WERI-Rb-1 (cell line): Measurements from ENCODE around the gene THBD.

Source experiments
- DNase-seq: peaks from one replicate; pipeline ENCODE4 v3.0.0-alpha.2; 2020
- H3K27ac ChIP-seq: fragments of 250-450 bp; sonication (Bioruptor Pico); 2 replicates; pipeline ENCODE4 v1.5.1; 2020; ENCODE audit warnings: mild to moderate bottlenecking, moderate library complexity
- H3K27me3 ChIP-seq: fragments of 250-450 bp; sonication (Bioruptor Pico); 2 replicates; pipeline ENCODE4 v1.5.1; 2021; ENCODE audit warnings: mild to moderate bottlenecking, low read depth, moderate library complexity; ENCODE audit not compliant: insufficient read depth, severe bottlenecking
- H3K36me3 ChIP-seq: fragments of 250-450 bp; sonication (Bioruptor Pico); 2 replicates; pipeline ENCODE4 v1.5.1; 2020; ENCODE audit warnings: mild to moderate bottlenecking, moderate library complexity
- H3K4me3 ChIP-seq: 2 replicates; pipeline ENCODE4 v1.5.1; 2011; ENCODE audit warnings: low read depth, mild to moderate bottlenecking, control low read depth, low read length
- H3K9me3 ChIP-seq: fragments of 250-450 bp; sonication (Bioruptor Pico); 2 replicates; pipeline ENCODE4 v1.5.1; 2021; ENCODE audit warnings: mild to moderate bottlenecking, moderate library complexity; ENCODE audit not compliant: severe bottlenecking
- CTCF ChIP-seq: IDR thresholded peaks from 2 replicates; pipeline ENCODE4 v1.5.1; 2011; ENCODE audit warnings: low read depth, mild to moderate bottlenecking, control low read depth, inconsistent platforms, low read length

The THBD gene

GRCh38 chr20:23059846-23060245 is 10.4 kb upstream of the THBD start:
- Histone ChIP-seq H3K36me3 (no peaks in the 10 kb centered on the region), H3K27me3 (peaks cover 67% of the 10 kb centered on the region), H3K4me3 (no peak overlapping the region), H3K27ac (no peak overlapping the region), H3K9me3 (peaks cover 3% of the 10 kb centered on the region)
- TF ChIP-seq CTCF, result no peak
- DNase-seq, result no peak

- no peaks in the 10 kb centered on the region for H3K36me3 ChIP-seq
- DNase-seq, result no peak
- H3K9me3 ChIP-seq, result peaks cover 3% of the 10 kb centered on the region
- H3K4me3 ChIP-seq, result no peak overlapping the region
- H3K27ac ChIP-seq, result no peak overlapping the region
- no peak for TF ChIP-seq CTCF
- peaks cover 67% of the 10 kb centered on the region for H3K27me3 ChIP-seq
Observed at GRCh38 chr20:23059001-23059400, 9.5 kb upstream of the THBD start.

- no peak for DNase-seq
- Histone ChIP-seq H3K36me3 (no peaks in the 10 kb centered on the region), H3K4me3 (no peak overlapping the region), H3K9me3 (peaks cover 3% of the 10 kb centered on the region), H3K27me3 (peaks cover 70% of the 10 kb centered on the region), H3K27ac (no peak overlapping the region)
- no peak for TF ChIP-seq CTCF
Observed at GRCh38 chr20:23058240-23058639, 8.8 kb upstream of the THBD start.

- H3K27ac ChIP-seq, result no peak overlapping the region
- peaks cover 79% of the 10 kb centered on the region for H3K27me3 ChIP-seq
- no peaks in the 10 kb centered on the region for H3K36me3 ChIP-seq
- H3K4me3 ChIP-seq, result no peak overlapping the region
- TF ChIP-seq CTCF, result no peak
- peaks cover 3% of the 10 kb centered on the region for H3K9me3 ChIP-seq
- DNase-seq, result no peak
Observed at GRCh38 chr20:23052904-23053303, 3.4 kb upstream of the THBD start.

GRCh38 chr20:23050847-23051627 is 1.6 kb upstream of the THBD start:
- DNase-seq, result peak; percentile 41

More at GRCh38 chr20:23050847-23051627, 1.6 kb upstream of the THBD start:
- no peak overlapping the region for H3K4me3 ChIP-seq
- TF ChIP-seq CTCF, result peak; percentile 56
- no peaks in the 10 kb centered on the region for H3K9me3 ChIP-seq
- no peak overlapping the region for H3K27ac ChIP-seq
- H3K36me3 ChIP-seq, result no peaks in the 10 kb centered on the region
- H3K27me3 ChIP-seq, result peaks cover 89% of the 10 kb centered on the region
